ENCODE data around the gene ERVMER34-1.

The ERVMER34-1 gene

GRCh38 chr4:52788806-52789205 is 37.6 kb upstream of the ERVMER34-1 start:
- DNase-seq (ENCODE audit: low read depth, low spot score), result no peak
- ChIA-PET CTCF (no interaction called here), POLR2A (no interaction called here)

GRCh38 chr4:52783069-52783468 is 31.8 kb upstream of the ERVMER34-1 start:
- H3K4me3 ChIP-seq (ENCODE audit: low read depth, low read length), result no peak overlapping the region
- ChIA-PET CTCF (no interaction called here), POLR2A (no interaction called here)
- DNase-seq (ENCODE audit: low read depth, low spot score), result no peak
- no peak for TF ChIP-seq CTCF (IDR thresholded peaks at IDR 0.05; ENCODE audit: insufficient read depth, low read length, missing control alignments)

More at GRCh38 chr4:52788806-52789205, 37.6 kb upstream of the ERVMER34-1 start:
- TF ChIP-seq CTCF (IDR thresholded peaks at IDR 0.05; ENCODE audit: insufficient read depth, low read length, missing control alignments), result no peak
- H3K4me3 ChIP-seq (ENCODE audit: low read depth, low read length), result no peak overlapping the region

GRCh38 chr4:52780617-52781354 is 29.6 kb upstream of the ERVMER34-1 start:
- POLR2A ChIA-PET, result no interaction called here
- no peak overlapping the region for H3K4me3 ChIP-seq (ENCODE audit: low read depth, low read length)
- CTCF ChIA-PET, result no interaction called here
- no peak for DNase-seq (ENCODE audit: low read depth, low spot score)
- TF ChIP-seq CTCF (IDR thresholded peaks at IDR 0.05; ENCODE audit: insufficient read depth, low read length, missing control alignments), result no peak

GRCh38 chr4:52780206-52780605 is 29.0 kb upstream of the ERVMER34-1 start:
- H3K4me3 ChIP-seq (ENCODE audit: low read depth, low read length), result no peak overlapping the region
- CTCF ChIA-PET, result no interaction called here
- POLR2A ChIA-PET, result no interaction called here
- peak; percentile 5 for DNase-seq (ENCODE audit: low read depth, low spot score)
- TF ChIP-seq CTCF (IDR thresholded peaks at IDR 0.05; ENCODE audit: insufficient read depth, low read length, missing control alignments), result no peak

GRCh38 chr4:52760256-52760655 is 9.0 kb upstream of the ERVMER34-1 start:
- H3K4me3 ChIP-seq (ENCODE audit: low read depth, low read length), result no peak overlapping the region
- ChIA-PET POLR2A (no interaction called here), CTCF (interaction anchor here (1.5 kb wide), 1 partner anchor 224 kb away, joined by 3 read pairs; no protein-coding TSS in a partner anchor)
- no peak for DNase-seq (ENCODE audit: low read depth, low spot score)
- no peak for TF ChIP-seq CTCF (IDR thresholded peaks at IDR 0.05; ENCODE audit: insufficient read depth, low read length, missing control alignments)

GRCh38 chr4:52755426-52755825 is 4.2 kb upstream of the ERVMER34-1 start:
- CTCF ChIA-PET, result interaction anchor here (0.7 to 1.9 kb wide), 3 partner anchors 71 to 227 kb away, joined by 3 to 6 read pairs (median 4); no protein-coding TSS in a partner anchor
- POLR2A ChIA-PET, result no interaction called here
- TF ChIP-seq CTCF (IDR thresholded peaks at IDR 0.05; ENCODE audit: insufficient read depth, low read length, missing control alignments), result no peak
- no peak overlapping the region for H3K4me3 ChIP-seq (ENCODE audit: low read depth, low read length)
- no peak for DNase-seq (ENCODE audit: low read depth, low spot score)

Data from AG04449 (cell line).